ENCODE data around the gene PTPN21. TPM values are rescaled to one million over a fixed set of nuclear protein-coding genes. Genes with fewer than 3 reads are reported as not detected.

Gene PTPN21
- total and polyA plus RNA-seq, 2 donors (not counting 3 experiments of a cell fraction or from before 2014, with no cell fraction given), result 9.2 to 16.1 TPM

DNA sequence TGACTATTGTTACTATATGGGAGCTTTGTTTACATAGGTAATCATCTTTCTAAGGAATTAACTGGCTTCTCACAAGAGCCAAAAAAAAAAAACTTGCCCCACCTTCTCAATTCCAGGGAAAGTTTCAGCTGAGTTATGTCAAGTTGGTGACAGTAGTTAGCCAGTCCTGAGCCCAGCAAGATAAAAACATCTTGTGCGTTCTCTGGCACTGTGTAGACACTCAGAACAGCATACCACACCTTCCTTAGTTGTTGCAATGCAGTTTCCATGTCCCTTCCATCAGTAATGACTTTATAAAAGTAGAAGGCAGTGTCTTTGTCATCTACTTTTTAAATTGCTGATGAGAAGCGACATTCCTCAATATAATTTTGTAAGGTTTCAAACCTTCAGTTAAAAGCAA is 50.2 kb downstream of the PTPN21 start:
- peaks cover 6 to 11% of the 10 kb centered on the region in 2 experiments for H3K36me3 ChIP-seq (ENCODE audit: control insufficient read depth in 2 of 2, extremely low read depth in 1 of 2, insufficient read depth in 2 of 2, low read length in 2 of 2)
- no TSS peak for BruUV-seq (replicated peaks)
- no peak overlapping the region for H3K4me3 ChIP-seq (replicated peaks in 1 of 3; ENCODE audit: insufficient read depth in 1 of 3, low read depth in 1 of 3, low read length in 3 of 3)
- no peaks in the 10 kb centered on the region for H3K79me2 ChIP-seq (ENCODE audit: control insufficient read depth, insufficient read depth, low read length)
- FAIRE-seq, result no peak
- H2AFZ ChIP-seq (ENCODE audit: low read depth, low read length), result no peak overlapping the region
- no peak overlapping the region for H3K27ac ChIP-seq (ENCODE audit: insufficient read depth, low read depth, low read length)
- no peaks in the 10 kb centered on the region for H3K4me1 ChIP-seq (ENCODE audit: control insufficient read depth, extremely low read depth, insufficient read depth, low read length)
- no peaks in the 10 kb centered on the region for H4K20me1 ChIP-seq (replicated peaks; ENCODE audit: control insufficient read depth, extremely low read depth, insufficient read depth, low read length)
- H3K9me1 ChIP-seq (replicated peaks; ENCODE audit: control insufficient read depth, extremely low read depth, insufficient read depth, low read length), result no peaks in the 10 kb centered on the region
- H3K27me3 ChIP-seq (ENCODE audit: control insufficient read depth in 2 of 2, insufficient read depth in 2 of 2, low read length in 2 of 2), result no peaks in the 10 kb centered on the region
- DNase-seq (ENCODE audit: low read depth, low spot score), result no peak
- no peak for TF ChIP-seq GATA2 (IDR thresholded peaks at IDR 0.05; ENCODE audit: insufficient read depth, insufficient read length, low read depth, low read length)
- no peak for TF ChIP-seq POLR2AphosphoS5 (IDR thresholded peaks at IDR 0.05; ENCODE audit: insufficient read depth, low read depth, low read length)
- TF ChIP-seq, protein P1, sequence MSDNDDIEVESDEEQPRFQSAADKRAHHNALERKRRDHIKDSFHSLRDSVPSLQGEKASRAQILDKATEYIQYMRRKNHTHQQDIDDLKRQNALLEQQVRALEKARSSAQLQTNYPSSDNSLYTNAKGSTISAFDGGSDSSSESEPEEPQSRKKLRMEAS (IDR thresholded peaks at IDR 0.05; ENCODE audit: insufficient read depth, insufficient read length), result no peak
- TF ChIP-seq FOS (IDR thresholded peaks at IDR 0.05; ENCODE audit: borderline replicate concordance, insufficient read depth, low read length), result no peak
- TF ChIP-seq, protein P2, sequence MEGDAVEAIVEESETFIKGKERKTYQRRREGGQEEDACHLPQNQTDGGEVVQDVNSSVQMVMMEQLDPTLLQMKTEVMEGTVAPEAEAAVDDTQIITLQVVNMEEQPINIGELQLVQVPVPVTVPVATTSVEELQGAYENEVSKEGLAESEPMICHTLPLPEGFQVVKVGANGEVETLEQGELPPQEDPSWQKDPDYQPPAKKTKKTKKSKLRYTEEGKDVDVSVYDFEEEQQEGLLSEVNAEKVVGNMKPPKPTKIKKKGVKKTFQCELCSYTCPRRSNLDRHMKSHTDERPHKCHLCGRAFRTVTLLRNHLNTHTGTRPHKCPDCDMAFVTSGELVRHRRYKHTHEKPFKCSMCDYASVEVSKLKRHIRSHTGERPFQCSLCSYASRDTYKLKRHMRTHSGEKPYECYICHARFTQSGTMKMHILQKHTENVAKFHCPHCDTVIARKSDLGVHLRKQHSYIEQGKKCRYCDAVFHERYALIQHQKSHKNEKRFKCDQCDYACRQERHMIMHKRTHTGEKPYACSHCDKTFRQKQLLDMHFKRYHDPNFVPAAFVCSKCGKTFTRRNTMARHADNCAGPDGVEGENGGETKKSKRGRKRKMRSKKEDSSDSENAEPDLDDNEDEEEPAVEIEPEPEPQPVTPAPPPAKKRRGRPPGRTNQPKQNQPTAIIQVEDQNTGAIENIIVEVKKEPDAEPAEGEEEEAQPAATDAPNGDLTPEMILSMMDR (IDR thresholded peaks at IDR 0.05; ENCODE audit: extremely low read depth in 1 of 2, insufficient read depth in 1 of 2, low read depth in 1 of 2, low read length in 2 of 2), result no peak
- no peak for TF ChIP-seq JUN (IDR thresholded peaks at IDR 0.05; ENCODE audit: borderline replicate concordance, insufficient read depth, insufficient read length, low read depth)
- no peak for TF ChIP-seq EZH2 (IDR thresholded peaks at IDR 0.05; ENCODE audit: borderline replicate concordance, low read depth, low read length, severe bottlenecking)
- no peak for TF ChIP-seq MYC (IDR thresholded peaks at IDR 0.05; ENCODE audit: low read depth, low read length)
- TF ChIP-seq POLR2A (IDR thresholded peaks at IDR 0.05; ENCODE audit: low read depth, low read length), result no peak
- CTCF ChIA-PET, result interaction anchor here (1.6 kb wide), 1 partner anchor 12 kb away, joined by 3 read pairs; no protein-coding TSS in a partner anchor
- dilution Hi-C loops (cut with MboI; ENCODE audit: extremely low pct_ligation_motif_present, low sequenced_read_pairs) (no loop called here), intact Hi-C loops (cut with micrococcal nuclease) (no loop called here)
- POLR2A ChIA-PET, result no interaction called here
- no peak overlapping the region for H3K4me2 ChIP-seq (ENCODE audit: insufficient read depth, low read length)
- no peak overlapping the region for H3K9ac ChIP-seq (replicated peaks; ENCODE audit: extremely low read depth, insufficient read depth, low read length)
- no peaks in the 10 kb centered on the region for H3K9me3 ChIP-seq (replicated peaks; ENCODE audit: control insufficient read depth, insufficient read depth, low read length)

All from endothelial cell of umbilical vein (primary cell).